ENCODE measurements around the gene LYPD5. TPM values are rescaled to one million over a fixed set of nuclear protein-coding genes. Genes with fewer than 3 reads are reported as not detected.
"Not testable (repeated sequence)": the region's sequence is repeated elsewhere in the genome, so short reads cannot be mapped to it uniquely, and the experiment has no call there.

The LYPD5 gene
- polyA plus RNA-seq, 3 donors = 0.19 to 0.39 (median 0.24) TPM

- Mint-ChIP-seq H3K27ac (no peak overlapping the region), H3K27me3 (ENCODE audit: low read depth in 3 of 3) (peaks cover 12 to 24% (median 15%) of the 10 kb centered on the region in 3 donors), H3K4me3 (no peak overlapping the region), H3K9me3 (peaks cover 0 to 9% (median 2%) of the 10 kb centered on the region in 7 donors), H3K36me3 (no peaks in the 10 kb centered on the region), H3K4me1 (peaks cover 2% of the 10 kb centered on the region)
- TF ChIP-seq, protein P1, sequence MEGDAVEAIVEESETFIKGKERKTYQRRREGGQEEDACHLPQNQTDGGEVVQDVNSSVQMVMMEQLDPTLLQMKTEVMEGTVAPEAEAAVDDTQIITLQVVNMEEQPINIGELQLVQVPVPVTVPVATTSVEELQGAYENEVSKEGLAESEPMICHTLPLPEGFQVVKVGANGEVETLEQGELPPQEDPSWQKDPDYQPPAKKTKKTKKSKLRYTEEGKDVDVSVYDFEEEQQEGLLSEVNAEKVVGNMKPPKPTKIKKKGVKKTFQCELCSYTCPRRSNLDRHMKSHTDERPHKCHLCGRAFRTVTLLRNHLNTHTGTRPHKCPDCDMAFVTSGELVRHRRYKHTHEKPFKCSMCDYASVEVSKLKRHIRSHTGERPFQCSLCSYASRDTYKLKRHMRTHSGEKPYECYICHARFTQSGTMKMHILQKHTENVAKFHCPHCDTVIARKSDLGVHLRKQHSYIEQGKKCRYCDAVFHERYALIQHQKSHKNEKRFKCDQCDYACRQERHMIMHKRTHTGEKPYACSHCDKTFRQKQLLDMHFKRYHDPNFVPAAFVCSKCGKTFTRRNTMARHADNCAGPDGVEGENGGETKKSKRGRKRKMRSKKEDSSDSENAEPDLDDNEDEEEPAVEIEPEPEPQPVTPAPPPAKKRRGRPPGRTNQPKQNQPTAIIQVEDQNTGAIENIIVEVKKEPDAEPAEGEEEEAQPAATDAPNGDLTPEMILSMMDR (IDR thresholded peaks at IDR 0.05) = no peak
- DNase-seq = no peak
- no peaks in the 10 kb centered on the region for H3K36me3 ChIP-seq (replicated peaks in 1 of 2; ENCODE audit: control insufficient read depth in 1 of 2, insufficient read depth in 2 of 2, low read length in 2 of 2)
- H3K27ac ChIP-seq (ENCODE audit: low read depth in 1 of 2, low read length in 2 of 2) = no peak overlapping the region
- H3K4me3 ChIP-seq (replicated peaks in 1 of 3; ENCODE audit: low read depth in 2 of 3, low read length in 3 of 3) = no peak overlapping the region
- no peaks in the 10 kb centered on the region for H3K79me2 ChIP-seq (ENCODE audit: insufficient read depth, low read length)
- no peak overlapping the region for H2AFZ ChIP-seq (ENCODE audit: insufficient read depth, low read depth, low read length, poor library complexity, severe bottlenecking)
- WGBS (ENCODE audit: insufficient coverage) = no CpG with 5 or more reads among the region's 5 CpGs
- intact Hi-C loops (cut with micrococcal nuclease) = loop anchor here in 1 of 2 donors (10.0 kb wide), 1 partner anchor 352 kb away; no protein-coding TSS in a partner anchor
- no peaks in the 10 kb centered on the region for H4K20me1 ChIP-seq (ENCODE audit: insufficient read depth, low read length)
- no peak overlapping the region for H3K4me2 ChIP-seq (replicated peaks; ENCODE audit: extremely low read depth, low read length, poor library complexity, severe bottlenecking)
- no peaks in the 10 kb centered on the region for H3K27me3 ChIP-seq (ENCODE audit: control insufficient read depth in 2 of 2, insufficient read depth in 2 of 2, low read length in 2 of 2)
- no peaks in the 10 kb centered on the region for H3K9me3 ChIP-seq (replicated peaks in 1 of 2; ENCODE audit: control insufficient read depth in 1 of 2, insufficient read depth in 1 of 2, low read length in 2 of 2)
- H3K4me1 ChIP-seq (ENCODE audit: control insufficient read depth in 1 of 2, insufficient read depth in 2 of 2, low read length in 2 of 2) = no peaks in the 10 kb centered on the region
- H3K9ac ChIP-seq (ENCODE audit: insufficient read depth, low read length, poor library complexity, severe bottlenecking) = no peak overlapping the region
Observed at GRCh38 chr19:43806848-43807247, 4.6 kb upstream of the LYPD5 start.

- not testable (repeated sequence) for DNase-seq; H3K36me3 ChIP-seq (replicated peaks in 1 of 2; ENCODE audit: control insufficient read depth in 1 of 2, insufficient read depth in 2 of 2, low read length in 2 of 2); H3K27me3 ChIP-seq (ENCODE audit: control insufficient read depth in 2 of 2, insufficient read depth in 2 of 2, low read length in 2 of 2); H3K9me3 ChIP-seq (replicated peaks in 1 of 2; ENCODE audit: control insufficient read depth in 1 of 2, insufficient read depth in 1 of 2, low read length in 2 of 2); H2AFZ ChIP-seq (ENCODE audit: insufficient read depth, low read depth, low read length, poor library complexity, severe bottlenecking); H4K20me1 ChIP-seq (ENCODE audit: insufficient read depth, low read length); H3K27ac ChIP-seq (ENCODE audit: low read depth in 1 of 2, low read length in 2 of 2); H3K4me3 Mint-ChIP-seq; H3K4me1 ChIP-seq (ENCODE audit: control insufficient read depth in 1 of 2, insufficient read depth in 2 of 2, low read length in 2 of 2); H3K4me3 ChIP-seq (replicated peaks in 1 of 3; ENCODE audit: low read depth in 2 of 3, low read length in 3 of 3); H3K4me1 Mint-ChIP-seq; H3K79me2 ChIP-seq (ENCODE audit: insufficient read depth, low read length); H3K4me2 ChIP-seq (replicated peaks; ENCODE audit: extremely low read depth, low read length, poor library complexity, severe bottlenecking); H3K9ac ChIP-seq (ENCODE audit: insufficient read depth, low read length, poor library complexity, severe bottlenecking); H3K27ac Mint-ChIP-seq; H3K36me3 Mint-ChIP-seq; H3K9me3 Mint-ChIP-seq
- intact Hi-C loops (cut with micrococcal nuclease) = loop anchor here in 1 of 2 donors (10.0 kb wide), 1 partner anchor 352 kb away; no protein-coding TSS in a partner anchor
- peaks cover 10 to 25% (median 14%) of the 10 kb centered on the region in 3 donors for H3K27me3 Mint-ChIP-seq (ENCODE audit: low read depth in 3 of 3)
- WGBS (ENCODE audit: insufficient coverage) = 100% methylated on average over 3 of the region's 7 CpGs
Observed at GRCh38 chr19:43806401-43806800, 4.2 kb upstream of the LYPD5 start.

Data from CD14-positive monocyte (primary cell).